ENCODE data around the gene TAF1L. TPM values are rescaled to one million over a fixed set of nuclear protein-coding genes. Genes with fewer than 3 reads are reported as not detected.
"Not testable (repeated sequence)": the region's sequence is repeated elsewhere in the genome, so short reads cannot be mapped to it uniquely, and the experiment has no call there.

The TAF1L gene
- total RNA-seq, 1 donor from 2014 or later: not detected

DNA sequence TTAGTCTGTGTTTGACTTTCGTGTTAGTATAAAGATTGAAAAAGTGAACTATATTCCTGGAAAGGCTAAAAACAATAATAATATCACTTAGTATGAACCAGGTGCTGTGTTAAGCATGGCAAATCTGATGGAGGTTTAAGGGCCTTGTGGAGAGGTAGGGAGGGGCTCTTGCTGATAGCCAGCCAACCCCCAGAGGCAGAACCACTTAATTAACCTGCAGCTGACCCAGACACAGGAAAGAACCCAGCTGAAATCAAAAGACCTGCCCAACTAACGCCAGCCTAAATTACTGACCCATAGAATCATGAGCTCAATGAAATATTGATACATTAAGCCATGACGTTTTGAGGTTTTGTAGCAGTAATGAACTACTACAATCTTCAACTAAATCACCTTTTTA lies 28.3 kb upstream of the TAF1L start:
- TF ChIP-seq, protein P1, sequence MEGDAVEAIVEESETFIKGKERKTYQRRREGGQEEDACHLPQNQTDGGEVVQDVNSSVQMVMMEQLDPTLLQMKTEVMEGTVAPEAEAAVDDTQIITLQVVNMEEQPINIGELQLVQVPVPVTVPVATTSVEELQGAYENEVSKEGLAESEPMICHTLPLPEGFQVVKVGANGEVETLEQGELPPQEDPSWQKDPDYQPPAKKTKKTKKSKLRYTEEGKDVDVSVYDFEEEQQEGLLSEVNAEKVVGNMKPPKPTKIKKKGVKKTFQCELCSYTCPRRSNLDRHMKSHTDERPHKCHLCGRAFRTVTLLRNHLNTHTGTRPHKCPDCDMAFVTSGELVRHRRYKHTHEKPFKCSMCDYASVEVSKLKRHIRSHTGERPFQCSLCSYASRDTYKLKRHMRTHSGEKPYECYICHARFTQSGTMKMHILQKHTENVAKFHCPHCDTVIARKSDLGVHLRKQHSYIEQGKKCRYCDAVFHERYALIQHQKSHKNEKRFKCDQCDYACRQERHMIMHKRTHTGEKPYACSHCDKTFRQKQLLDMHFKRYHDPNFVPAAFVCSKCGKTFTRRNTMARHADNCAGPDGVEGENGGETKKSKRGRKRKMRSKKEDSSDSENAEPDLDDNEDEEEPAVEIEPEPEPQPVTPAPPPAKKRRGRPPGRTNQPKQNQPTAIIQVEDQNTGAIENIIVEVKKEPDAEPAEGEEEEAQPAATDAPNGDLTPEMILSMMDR (conservative IDR thresholded peaks at IDR 0.05): no peak
- Mint-ChIP-seq H3K27me3 (peaks cover 3% of the 10 kb centered on the region), H3K4me3 (no peak overlapping the region), H3K9me3 (peaks cover 7% of the 10 kb centered on the region), H3K4me1 (ENCODE audit: unreplicated experiment) (no peaks in the 10 kb centered on the region), H3K27ac (no peak overlapping the region), H3K36me3 (no peaks in the 10 kb centered on the region)
- DNase-seq (ENCODE audit: extremely low spot score, unreplicated experiment): no peak

DNA sequence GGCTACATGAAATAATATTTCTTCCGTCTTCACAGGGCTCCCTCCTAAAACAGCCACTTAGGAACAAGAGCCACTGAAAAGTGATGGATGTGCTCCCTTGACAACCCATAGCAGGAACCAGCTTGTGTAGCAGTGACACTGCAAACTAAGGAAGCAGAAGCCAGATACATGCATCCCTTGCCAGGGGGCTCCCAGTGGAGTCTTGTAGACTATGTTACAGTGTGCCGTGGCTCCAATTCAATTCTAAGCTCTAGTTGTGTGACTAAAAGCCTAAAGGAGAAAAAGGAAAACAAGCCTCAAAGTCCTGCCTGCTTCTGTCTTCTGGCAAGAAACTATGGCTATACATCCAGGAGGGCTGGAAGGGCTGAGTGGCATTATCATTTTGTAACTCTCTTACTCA lies 12.2 kb upstream of the TAF1L start:
- no peaks in the 10 kb centered on the region for H3K4me1 Mint-ChIP-seq (ENCODE audit: unreplicated experiment)
- no peaks in the 10 kb centered on the region for H3K27me3 Mint-ChIP-seq
- no peak overlapping the region for H3K27ac Mint-ChIP-seq
- TF ChIP-seq, protein P1 (conservative IDR thresholded peaks at IDR 0.05): no peak
- H3K4me3 Mint-ChIP-seq: no peak overlapping the region
- no peak for DNase-seq (ENCODE audit: extremely low spot score, unreplicated experiment)
- H3K36me3 Mint-ChIP-seq: no peaks in the 10 kb centered on the region
- no peaks in the 10 kb centered on the region for H3K9me3 Mint-ChIP-seq

DNA sequence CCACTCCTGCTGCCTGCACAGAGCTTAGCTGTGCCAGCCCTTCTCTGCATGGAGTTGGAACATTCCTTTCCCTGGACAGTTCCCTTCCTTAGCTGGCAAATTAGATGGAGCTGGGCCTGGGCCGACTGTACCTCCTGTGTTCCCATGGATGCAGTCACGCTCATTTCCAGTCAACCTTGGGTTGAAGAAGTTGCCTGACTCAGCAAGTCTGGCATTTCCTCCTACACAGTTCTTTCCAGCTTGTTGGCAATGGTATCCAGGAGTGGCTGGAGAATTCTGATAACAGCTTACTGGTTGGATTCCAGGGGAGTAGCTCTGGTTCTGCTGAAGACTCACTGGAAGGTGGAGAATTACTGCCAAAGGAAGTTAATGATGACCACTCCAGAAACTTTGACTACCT lies 9.2 kb upstream of the TAF1L start:
- TF ChIP-seq, protein P1 (conservative IDR thresholded peaks at IDR 0.05): no peak
- Mint-ChIP-seq H3K27me3 (no peaks in the 10 kb centered on the region), H3K36me3 (no peaks in the 10 kb centered on the region), H3K9me3 (no peaks in the 10 kb centered on the region), H3K4me1 (ENCODE audit: unreplicated experiment) (no peaks in the 10 kb centered on the region), H3K27ac (no peak overlapping the region), H3K4me3 (no peak overlapping the region)
- no peak for DNase-seq (ENCODE audit: extremely low spot score, unreplicated experiment)

DNA sequence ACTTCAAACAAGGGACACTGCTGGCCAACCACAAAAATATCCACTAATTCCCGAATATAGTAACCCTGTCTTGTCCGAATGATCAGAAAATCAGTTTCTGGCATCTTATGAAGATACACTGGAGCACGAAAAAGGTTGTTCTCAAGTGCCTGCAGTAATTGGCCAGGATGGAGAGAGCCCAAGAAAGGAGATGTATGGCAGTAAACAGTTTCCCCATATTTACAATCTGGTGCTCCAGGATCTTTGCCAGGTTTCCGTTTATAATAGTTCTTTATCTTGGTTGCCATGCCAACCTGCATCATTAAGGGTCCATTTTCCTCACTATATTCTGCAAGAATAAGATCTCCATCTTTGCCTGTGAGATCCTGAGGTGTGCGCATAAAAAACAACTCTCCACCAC lies 2.3 kb downstream of the TAF1L start:
- H3K27ac Mint-ChIP-seq; H3K27me3 Mint-ChIP-seq; DNase-seq (ENCODE audit: extremely low spot score, unreplicated experiment); H3K4me3 Mint-ChIP-seq; H3K36me3 Mint-ChIP-seq; H3K9me3 Mint-ChIP-seq; H3K4me1 Mint-ChIP-seq (ENCODE audit: unreplicated experiment): not testable (repeated sequence)

DNA sequence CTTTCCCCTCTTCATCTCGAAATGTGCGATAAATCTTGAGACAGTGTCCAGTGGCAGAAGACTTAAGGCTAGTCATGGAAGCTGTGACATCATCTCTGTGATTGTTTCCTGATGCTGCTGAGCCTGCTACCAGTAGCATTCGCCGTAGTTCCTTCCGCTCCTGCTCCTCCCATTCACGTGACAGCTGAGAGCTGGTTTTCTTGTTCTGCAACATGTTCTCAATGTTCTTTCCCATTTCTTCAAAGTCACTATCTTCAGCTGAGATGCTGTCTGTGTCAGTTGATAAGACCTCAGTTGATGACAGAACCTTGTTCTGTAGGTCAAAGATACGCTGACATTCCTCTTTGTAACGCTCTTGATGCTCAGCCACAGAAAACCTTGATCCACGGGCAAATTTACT lies 3.5 kb downstream of the TAF1L start:
- H3K27me3 Mint-ChIP-seq: no peaks in the 10 kb centered on the region
- no peak for DNase-seq (ENCODE audit: extremely low spot score, unreplicated experiment)
- H3K27ac Mint-ChIP-seq: no peak overlapping the region
- H3K9me3 Mint-ChIP-seq: peaks cover 7% of the 10 kb centered on the region
- H3K4me3 Mint-ChIP-seq: no peak overlapping the region
- no peaks in the 10 kb centered on the region for H3K4me1 Mint-ChIP-seq (ENCODE audit: unreplicated experiment)
- TF ChIP-seq, protein P1 (conservative IDR thresholded peaks at IDR 0.05): no peak
- no peaks in the 10 kb centered on the region for H3K36me3 Mint-ChIP-seq

DNA sequence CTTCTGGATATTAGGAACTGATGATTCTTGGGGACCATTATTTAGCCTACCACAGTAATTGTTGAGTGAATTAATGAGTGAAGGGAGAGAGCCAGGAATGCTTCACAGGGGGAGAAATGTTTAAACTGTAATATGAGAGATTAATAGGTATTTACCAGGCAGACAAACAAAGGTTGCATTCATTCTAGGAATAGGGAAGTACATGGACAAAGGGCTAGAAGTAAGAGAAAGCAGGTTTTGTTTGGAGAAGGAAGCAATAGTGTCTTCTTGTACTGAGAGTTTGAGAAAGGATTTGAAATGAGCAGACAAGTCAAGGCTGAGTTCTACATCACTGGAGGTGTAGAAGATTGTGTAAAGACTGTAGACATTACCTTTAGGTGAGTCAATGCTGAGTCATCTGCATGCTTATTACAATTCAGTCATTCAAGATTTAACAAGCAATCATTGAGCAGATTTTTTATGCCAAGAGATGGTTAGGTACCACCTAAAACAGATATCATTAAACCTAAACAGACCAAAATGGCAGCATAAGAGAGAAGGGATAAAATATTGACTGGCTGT lies 8.0 kb downstream of the TAF1L start:
- Mint-ChIP-seq H3K36me3 (no peaks in the 10 kb centered on the region), H3K9me3 (no peaks in the 10 kb centered on the region), H3K27ac (no peak overlapping the region), H3K4me1 (ENCODE audit: unreplicated experiment) (no peaks in the 10 kb centered on the region), H3K27me3 (no peaks in the 10 kb centered on the region), H3K4me3 (no peak overlapping the region)
- DNase-seq (ENCODE audit: extremely low spot score, unreplicated experiment): no peak
- TF ChIP-seq, protein P1 (conservative IDR thresholded peaks at IDR 0.05): no peak
